HL-60 (cell line): ENCODE measurements around the gene GPX4.
"Not testable (repeated sequence)": the region's sequence is repeated elsewhere in the genome, so short reads cannot be mapped to it uniquely, and the experiment has no call there.

Source experiments
- CTCF ChIP-seq: IDR thresholded peaks from one replicate; pipeline ENCODE4 v1.5.1; 2011; ENCODE audit warnings: low read length, control low read depth, inconsistent platforms; ENCODE audit not compliant: insufficient read depth
- GABPA ChIP-seq: IDR thresholded peaks from 2 replicates; pipeline ENCODE4 v1.6.1; 2012; ENCODE audit warnings: low read depth
- POLR2AphosphoS5 ChIP-seq: IDR thresholded peaks from 2 replicates; pipeline ENCODE4 v1.6.1; 2012; ENCODE audit warnings: low read depth
- REST ChIP-seq: IDR thresholded peaks from 2 replicates; pipeline ENCODE4 v1.6.1; 2012; ENCODE audit warnings: low read depth; ENCODE audit not compliant: insufficient replicate concordance
- SPI1 ChIP-seq: IDR thresholded peaks from 2 replicates; pipeline ENCODE4 v1.6.1; 2012; ENCODE audit warnings: low read depth, mild to moderate bottlenecking, borderline replicate concordance

- TF ChIP-seq CTCF, GABPA, REST, POLR2AphosphoS5, SPI1: not testable (repeated sequence)
These were observed 10.9 kb downstream of the GPX4 start for GRCh38 chr19:1114728-1115127.
